Measurements from ENCODE around the gene TPRKB. TPM values are rescaled to one million over a fixed set of nuclear protein-coding genes. Genes with fewer than 3 reads are reported as not detected.

The TPRKB gene
- total and polyA plus RNA-seq, 9 of the 15 experiments (the other 6 are each of a cell fraction or from before 2014, with no cell fraction given) = 55.6 to 250 (median 112) TPM

DNA sequence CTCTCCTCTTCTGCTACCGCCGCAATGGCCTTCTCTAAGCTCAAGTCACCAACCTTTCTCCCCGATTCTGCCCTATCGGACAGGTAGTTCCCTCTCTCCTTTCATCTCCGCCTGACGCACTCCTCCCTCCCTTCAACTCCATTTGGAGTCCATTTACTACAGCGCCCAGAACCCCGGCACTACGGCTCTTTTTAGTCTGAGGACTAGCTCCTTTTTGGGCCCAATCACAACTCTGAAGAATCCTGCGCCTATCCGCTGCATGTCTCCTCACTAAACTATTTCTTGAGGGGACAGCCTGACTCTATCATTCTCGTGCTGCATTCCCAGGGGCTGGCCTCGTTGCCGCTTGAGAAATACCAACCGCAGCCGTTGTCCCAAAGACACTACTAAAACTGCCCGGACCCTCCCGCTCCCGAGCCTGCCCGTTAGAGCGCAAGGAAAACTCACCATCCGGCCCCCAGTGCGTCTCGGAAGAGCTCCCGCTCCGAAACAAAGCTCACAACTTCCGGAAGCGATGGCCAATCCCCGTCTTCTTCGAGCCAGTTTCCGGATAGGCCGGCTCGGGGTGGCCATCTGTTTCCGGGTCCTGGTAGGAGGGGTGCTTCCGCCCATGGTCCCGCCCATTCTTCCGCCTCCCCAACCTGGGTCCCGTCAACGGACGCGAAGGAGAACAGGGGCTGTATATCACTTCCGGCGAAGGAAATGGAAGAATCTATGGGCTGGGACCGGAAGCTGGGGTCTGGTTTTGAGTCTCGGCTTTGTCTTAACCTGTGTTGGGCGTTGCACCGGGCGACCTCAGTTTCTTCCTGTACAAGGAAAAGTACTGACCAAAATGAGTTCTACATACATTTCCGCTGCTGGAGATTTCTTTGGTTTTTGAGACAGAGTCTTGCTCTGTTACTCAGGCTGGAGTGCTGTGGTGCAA is at the start of gene TPRKB (continued):
- TF ChIP-seq, protein P1, sequence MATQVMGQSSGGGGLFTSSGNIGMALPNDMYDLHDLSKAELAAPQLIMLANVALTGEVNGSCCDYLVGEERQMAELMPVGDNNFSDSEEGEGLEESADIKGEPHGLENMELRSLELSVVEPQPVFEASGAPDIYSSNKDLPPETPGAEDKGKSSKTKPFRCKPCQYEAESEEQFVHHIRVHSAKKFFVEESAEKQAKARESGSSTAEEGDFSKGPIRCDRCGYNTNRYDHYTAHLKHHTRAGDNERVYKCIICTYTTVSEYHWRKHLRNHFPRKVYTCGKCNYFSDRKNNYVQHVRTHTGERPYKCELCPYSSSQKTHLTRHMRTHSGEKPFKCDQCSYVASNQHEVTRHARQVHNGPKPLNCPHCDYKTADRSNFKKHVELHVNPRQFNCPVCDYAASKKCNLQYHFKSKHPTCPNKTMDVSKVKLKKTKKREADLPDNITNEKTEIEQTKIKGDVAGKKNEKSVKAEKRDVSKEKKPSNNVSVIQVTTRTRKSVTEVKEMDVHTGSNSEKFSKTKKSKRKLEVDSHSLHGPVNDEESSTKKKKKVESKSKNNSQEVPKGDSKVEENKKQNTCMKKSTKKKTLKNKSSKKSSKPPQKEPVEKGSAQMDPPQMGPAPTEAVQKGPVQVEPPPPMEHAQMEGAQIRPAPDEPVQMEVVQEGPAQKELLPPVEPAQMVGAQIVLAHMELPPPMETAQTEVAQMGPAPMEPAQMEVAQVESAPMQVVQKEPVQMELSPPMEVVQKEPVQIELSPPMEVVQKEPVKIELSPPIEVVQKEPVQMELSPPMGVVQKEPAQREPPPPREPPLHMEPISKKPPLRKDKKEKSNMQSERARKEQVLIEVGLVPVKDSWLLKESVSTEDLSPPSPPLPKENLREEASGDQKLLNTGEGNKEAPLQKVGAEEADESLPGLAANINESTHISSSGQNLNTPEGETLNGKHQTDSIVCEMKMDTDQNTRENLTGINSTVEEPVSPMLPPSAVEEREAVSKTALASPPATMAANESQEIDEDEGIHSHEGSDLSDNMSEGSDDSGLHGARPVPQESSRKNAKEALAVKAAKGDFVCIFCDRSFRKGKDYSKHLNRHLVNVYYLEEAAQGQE (IDR thresholded peaks at IDR 0.05; ENCODE audit: borderline replicate concordance) = no peak
- TF ChIP-seq, protein P1 (CRISPR knock-in tag; IDR thresholded peaks at IDR 0.05; ENCODE audit: low read depth) = no peak
- TF ChIP-seq, protein P2, sequence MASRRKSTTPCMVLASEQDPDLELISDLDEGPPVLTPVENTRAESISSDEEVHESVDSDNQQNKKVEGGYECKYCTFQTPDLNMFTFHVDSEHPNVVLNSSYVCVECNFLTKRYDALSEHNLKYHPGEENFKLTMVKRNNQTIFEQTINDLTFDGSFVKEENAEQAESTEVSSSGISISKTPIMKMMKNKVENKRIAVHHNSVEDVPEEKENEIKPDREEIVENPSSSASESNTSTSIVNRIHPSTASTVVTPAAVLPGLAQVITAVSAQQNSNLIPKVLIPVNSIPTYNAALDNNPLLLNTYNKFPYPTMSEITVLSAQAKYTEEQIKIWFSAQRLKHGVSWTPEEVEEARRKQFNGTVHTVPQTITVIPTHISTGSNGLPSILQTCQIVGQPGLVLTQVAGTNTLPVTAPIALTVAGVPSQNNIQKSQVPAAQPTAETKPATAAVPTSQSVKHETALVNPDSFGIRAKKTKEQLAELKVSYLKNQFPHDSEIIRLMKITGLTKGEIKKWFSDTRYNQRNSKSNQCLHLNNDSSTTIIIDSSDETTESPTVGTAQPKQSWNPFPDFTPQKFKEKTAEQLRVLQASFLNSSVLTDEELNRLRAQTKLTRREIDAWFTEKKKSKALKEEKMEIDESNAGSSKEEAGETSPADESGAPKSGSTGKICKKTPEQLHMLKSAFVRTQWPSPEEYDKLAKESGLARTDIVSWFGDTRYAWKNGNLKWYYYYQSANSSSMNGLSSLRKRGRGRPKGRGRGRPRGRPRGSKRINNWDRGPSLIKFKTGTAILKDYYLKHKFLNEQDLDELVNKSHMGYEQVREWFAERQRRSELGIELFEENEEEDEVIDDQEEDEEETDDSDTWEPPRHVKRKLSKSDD (conservative IDR thresholded peaks at IDR 0.05; ENCODE audit: low read length) = 0 out of 2 replicates have a peak, but pooled peaks have one; percentile 65
- TF ChIP-seq RB1 (IDR thresholded peaks at IDR 0.05; ENCODE audit: low read depth) (no peak; the same call in 1 of the 2 replicates), ZNF75A (CRISPR knock-in tag; IDR thresholded peaks at IDR 0.05) (no peak), STAT5B (CRISPR knock-in tag; IDR thresholded peaks at IDR 0.05) (no peak)
- TF ChIP-seq, protein P3, sequence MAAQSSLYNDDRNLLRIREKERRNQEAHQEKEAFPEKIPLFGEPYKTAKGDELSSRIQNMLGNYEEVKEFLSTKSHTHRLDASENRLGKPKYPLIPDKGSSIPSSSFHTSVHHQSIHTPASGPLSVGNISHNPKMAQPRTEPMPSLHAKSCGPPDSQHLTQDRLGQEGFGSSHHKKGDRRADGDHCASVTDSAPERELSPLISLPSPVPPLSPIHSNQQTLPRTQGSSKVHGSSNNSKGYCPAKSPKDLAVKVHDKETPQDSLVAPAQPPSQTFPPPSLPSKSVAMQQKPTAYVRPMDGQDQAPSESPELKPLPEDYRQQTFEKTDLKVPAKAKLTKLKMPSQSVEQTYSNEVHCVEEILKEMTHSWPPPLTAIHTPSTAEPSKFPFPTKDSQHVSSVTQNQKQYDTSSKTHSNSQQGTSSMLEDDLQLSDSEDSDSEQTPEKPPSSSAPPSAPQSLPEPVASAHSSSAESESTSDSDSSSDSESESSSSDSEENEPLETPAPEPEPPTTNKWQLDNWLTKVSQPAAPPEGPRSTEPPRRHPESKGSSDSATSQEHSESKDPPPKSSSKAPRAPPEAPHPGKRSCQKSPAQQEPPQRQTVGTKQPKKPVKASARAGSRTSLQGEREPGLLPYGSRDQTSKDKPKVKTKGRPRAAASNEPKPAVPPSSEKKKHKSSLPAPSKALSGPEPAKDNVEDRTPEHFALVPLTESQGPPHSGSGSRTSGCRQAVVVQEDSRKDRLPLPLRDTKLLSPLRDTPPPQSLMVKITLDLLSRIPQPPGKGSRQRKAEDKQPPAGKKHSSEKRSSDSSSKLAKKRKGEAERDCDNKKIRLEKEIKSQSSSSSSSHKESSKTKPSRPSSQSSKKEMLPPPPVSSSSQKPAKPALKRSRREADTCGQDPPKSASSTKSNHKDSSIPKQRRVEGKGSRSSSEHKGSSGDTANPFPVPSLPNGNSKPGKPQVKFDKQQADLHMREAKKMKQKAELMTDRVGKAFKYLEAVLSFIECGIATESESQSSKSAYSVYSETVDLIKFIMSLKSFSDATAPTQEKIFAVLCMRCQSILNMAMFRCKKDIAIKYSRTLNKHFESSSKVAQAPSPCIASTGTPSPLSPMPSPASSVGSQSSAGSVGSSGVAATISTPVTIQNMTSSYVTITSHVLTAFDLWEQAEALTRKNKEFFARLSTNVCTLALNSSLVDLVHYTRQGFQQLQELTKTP (IDR thresholded peaks at IDR 0.05; ENCODE audit: low read depth in 1 of 2, partially characterized antibody in 2 of 2) = peak in 1 of 2 experiments; percentile 42
- TF ChIP-seq, protein P4, sequence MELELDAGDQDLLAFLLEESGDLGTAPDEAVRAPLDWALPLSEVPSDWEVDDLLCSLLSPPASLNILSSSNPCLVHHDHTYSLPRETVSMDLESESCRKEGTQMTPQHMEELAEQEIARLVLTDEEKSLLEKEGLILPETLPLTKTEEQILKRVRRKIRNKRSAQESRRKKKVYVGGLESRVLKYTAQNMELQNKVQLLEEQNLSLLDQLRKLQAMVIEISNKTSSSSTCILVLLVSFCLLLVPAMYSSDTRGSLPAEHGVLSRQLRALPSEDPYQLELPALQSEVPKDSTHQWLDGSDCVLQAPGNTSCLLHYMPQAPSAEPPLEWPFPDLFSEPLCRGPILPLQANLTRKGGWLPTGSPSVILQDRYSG (tag; conservative IDR thresholded peaks at IDR 0.05; ENCODE audit: low read depth) = peak; percentile 84

All from K562 (cell line).